ENCODE data around the gene RPGRIP1L.

DNA sequence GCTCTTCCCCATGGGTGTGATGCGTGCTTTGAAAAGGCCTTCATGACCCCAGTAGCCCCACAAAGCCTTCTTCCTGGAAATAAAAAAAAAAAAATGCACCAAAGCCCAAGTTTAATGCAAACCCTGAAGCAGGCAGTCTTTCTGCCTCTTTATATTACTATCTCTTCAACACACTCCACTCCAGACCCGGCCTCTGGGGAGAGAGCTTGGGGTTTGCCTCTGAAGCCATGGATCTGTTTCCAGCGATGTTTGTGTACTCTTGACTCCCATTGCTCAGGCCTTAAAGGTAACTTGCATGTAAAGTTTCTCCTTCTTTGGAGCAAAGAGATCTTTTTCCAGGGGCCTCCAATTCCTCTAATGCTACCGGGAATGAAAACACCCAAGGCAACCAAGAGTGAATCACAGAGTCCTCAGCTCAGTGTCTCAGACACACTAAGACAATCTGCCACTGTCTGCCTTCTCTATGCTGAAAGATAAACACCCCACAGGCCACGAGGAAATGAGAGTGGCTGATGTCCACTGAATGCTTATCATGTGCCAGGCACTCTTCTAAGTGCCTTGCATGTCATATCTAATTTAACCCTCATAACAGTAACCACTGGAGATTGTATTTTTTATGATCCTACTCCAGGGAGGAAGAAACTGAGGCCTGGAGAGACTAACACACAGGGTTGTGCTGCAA lies 144.2 kb downstream of the RPGRIP1L start:
- TF ChIP-seq CTCF (IDR thresholded peaks at IDR 0.05) (no peak), POLR2A (IDR thresholded peaks at IDR 0.05) (no peak)

Measured in prostate gland (tissue), 2 donors.